Suprapubic skin (tissue), 3 donors: Measurements from ENCODE around the gene AGAP1.

Experiments used
- POLR2AphosphoS5 ChIP-seq, 3 donors: sonication (generic); formaldehyde crosslinking; IDR thresholded peaks; one replicate each; pipeline ENCODE4 v1.6.1; 2017; ENCODE audit warnings: antibody characterized with exemption in 3 of 3
- TF ChIP-seq, protein P1 (sequence below), 2 donors: fragments of 200-600 bp in 1 of 2; fragments of 450-650 bp in 1 of 2; sonication (generic) in 1 of 2; IDR thresholded peaks; one replicate each; pipeline ENCODE4 v1.5.1; 2016 to 2019; ENCODE audit warnings: antibody characterized with exemption in 2 of 2, mild to moderate bottlenecking in 1 of 2, moderate library complexity in 1 of 2

DNA sequence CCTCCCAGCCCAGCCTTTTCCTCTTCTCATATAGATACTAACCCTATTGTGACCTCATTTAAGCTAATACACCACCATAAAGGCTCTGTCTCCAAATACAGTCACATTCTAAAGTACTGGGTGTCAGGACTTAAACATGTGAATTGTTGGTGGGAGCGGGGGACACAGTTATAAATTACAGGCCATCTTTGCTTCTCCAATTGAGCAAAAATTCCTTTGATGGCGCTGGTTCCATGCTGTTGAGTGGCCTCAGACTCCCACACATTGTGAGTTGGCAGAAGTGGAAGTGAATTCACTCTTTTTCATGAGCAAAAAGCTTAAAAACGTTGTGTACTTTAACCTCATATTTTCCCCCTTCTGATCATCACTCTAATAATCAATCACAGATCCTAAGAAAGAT, 628.4 kb downstream of the AGAP1 start:
- TF ChIP-seq, protein P1, sequence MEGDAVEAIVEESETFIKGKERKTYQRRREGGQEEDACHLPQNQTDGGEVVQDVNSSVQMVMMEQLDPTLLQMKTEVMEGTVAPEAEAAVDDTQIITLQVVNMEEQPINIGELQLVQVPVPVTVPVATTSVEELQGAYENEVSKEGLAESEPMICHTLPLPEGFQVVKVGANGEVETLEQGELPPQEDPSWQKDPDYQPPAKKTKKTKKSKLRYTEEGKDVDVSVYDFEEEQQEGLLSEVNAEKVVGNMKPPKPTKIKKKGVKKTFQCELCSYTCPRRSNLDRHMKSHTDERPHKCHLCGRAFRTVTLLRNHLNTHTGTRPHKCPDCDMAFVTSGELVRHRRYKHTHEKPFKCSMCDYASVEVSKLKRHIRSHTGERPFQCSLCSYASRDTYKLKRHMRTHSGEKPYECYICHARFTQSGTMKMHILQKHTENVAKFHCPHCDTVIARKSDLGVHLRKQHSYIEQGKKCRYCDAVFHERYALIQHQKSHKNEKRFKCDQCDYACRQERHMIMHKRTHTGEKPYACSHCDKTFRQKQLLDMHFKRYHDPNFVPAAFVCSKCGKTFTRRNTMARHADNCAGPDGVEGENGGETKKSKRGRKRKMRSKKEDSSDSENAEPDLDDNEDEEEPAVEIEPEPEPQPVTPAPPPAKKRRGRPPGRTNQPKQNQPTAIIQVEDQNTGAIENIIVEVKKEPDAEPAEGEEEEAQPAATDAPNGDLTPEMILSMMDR (IDR thresholded peaks at IDR 0.05): no peak
- TF ChIP-seq POLR2AphosphoS5 (IDR thresholded peaks at IDR 0.05): no peak
